SK-N-SH (cell line): ENCODE measurements around the gene SORCS3. TPM values are rescaled to one million over a fixed set of nuclear protein-coding genes. Genes with fewer than 3 reads are reported as not detected.

Source experiments
- CTCF ChIA-PET: fragments of 300-600, 350-600 bp; formaldehyde crosslinking; extraction: SDS; loops from one replicate; lab custom pipeline; 2021; lab: Yijun Ruan, JAX
- POLR2A ChIA-PET: fragments of 350-600 bp; sonication (Branson Sonifier 250); formaldehyde crosslinking; extraction: SDS; loops from one replicate; lab custom pipeline; 2020; ENCODE audit warnings: antibody characterized with exemption, inconsistent platforms; lab: Yijun Ruan, JAX
- DNase-seq: peaks from one replicate; pipeline ENCODE4 v3.0.0; 2012
- H2AFZ ChIP-seq: fragments of 200-600 bp; sonication (generic); 2 replicates; pipeline ENCODE4 v1.8.1; 2016; ENCODE audit warnings: antibody characterized with exemption, mild to moderate bottlenecking, low read depth
- H3F3A ChIP-seq: fragments of 200-600 bp; sonication (generic); replicated peaks from 2 replicates; pipeline ENCODE3; 2016; ENCODE audit warnings: antibody characterized with exemption, mild to moderate bottlenecking; ENCODE audit not compliant: insufficient read depth
- H3K27ac ChIP-seq, 2 experiments: fragments of 200-500 bp in 1 of 2; fragments of 200-600 bp in 1 of 2; sonication (Bioruptor generic) in 1 of 2; sonication (generic), shearing (Covaris generic) in 1 of 2; 2 replicates each; pipeline versions ENCODE4 v1.5.1 to v1.6.1; 2014 to 2016; ENCODE audit warnings: low read depth in 2 of 2, inconsistent platforms in 1 of 2, low read length in 1 of 2, mild to moderate bottlenecking in 1 of 2, mixed read lengths in 1 of 2
- H3K27me3 ChIP-seq: fragments of 200-600 bp; sonication (generic), shearing (Covaris generic); 2 replicates; pipeline ENCODE4 v1.6.1; 2016; ENCODE audit warnings: mixed run types; ENCODE audit not compliant: insufficient read depth
- H3K36me3 ChIP-seq, 2 experiments: fragments of 200-500 bp in 1 of 2; fragments of 200-600 bp in 1 of 2; sonication (Bioruptor generic) in 1 of 2; sonication (generic) in 1 of 2; replicated peaks in 1 of 2; 2 replicates each; pipeline versions ENCODE3 to v1.5.1; 2014 to 2016; ENCODE audit warnings: low read length in 1 of 2, mild to moderate bottlenecking in 1 of 2; ENCODE audit not compliant: insufficient read depth in 2 of 2, control insufficient read depth in 1 of 2
- H3K4me1 ChIP-seq, 2 experiments: fragments of 200-500 bp in 1 of 2; fragments of 200-600 bp in 1 of 2; sonication (Bioruptor generic) in 1 of 2; sonication (generic), shearing (Covaris generic) in 1 of 2; 2 replicates each; pipeline versions ENCODE4 v1.5.1 to v1.6.1; 2014 to 2016; ENCODE audit warnings: low read depth in 1 of 2, low read length in 1 of 2, mixed run types in 1 of 2; ENCODE audit not compliant: insufficient read depth in 2 of 2, control insufficient read depth in 1 of 2
- H3K4me2 ChIP-seq: fragments of 200-600 bp; sonication (generic), shearing (Covaris generic); 2 replicates; pipeline ENCODE4 v1.6.1; 2017; ENCODE audit warnings: mixed run types
- H3K4me3 ChIP-seq, 2 experiments: fragments of 200-500 bp in 1 of 2; fragments of 200-600 bp in 1 of 2; sonication (Bioruptor generic) in 1 of 2; sonication (generic), shearing (Covaris generic) in 1 of 2; 2 replicates each; pipeline versions ENCODE4 v1.5.1 to v1.8.1; 2014 to 2016; ENCODE audit warnings: low read depth in 2 of 2, inconsistent platforms in 1 of 2, low read length in 1 of 2, mild to moderate bottlenecking in 1 of 2, mixed read lengths in 1 of 2, moderate library complexity in 1 of 2
- H3K79me2 ChIP-seq: fragments of 200-600 bp; sonication (generic); 2 replicates; pipeline ENCODE4 v1.8.1; 2017; ENCODE audit warnings: mild to moderate bottlenecking; ENCODE audit not compliant: insufficient read depth
- H3K9ac ChIP-seq: fragments of 200-600 bp; sonication (generic); 2 replicates; pipeline ENCODE4 v1.6.1; 2017; ENCODE audit warnings: mixed run types
- H3K9me2 ChIP-seq: fragments of 200-600 bp; sonication (generic); 2 replicates; pipeline ENCODE4 v1.6.1; 2017; ENCODE audit warnings: mixed run types
- H3K9me3 ChIP-seq: fragments of 200-600 bp; sonication (generic); 2 replicates; pipeline ENCODE4 v1.6.1; 2017; ENCODE audit warnings: mixed run types, mild to moderate bottlenecking, moderate library complexity
- H4K20me1 ChIP-seq: fragments of 200-600 bp; sonication (generic); 2 replicates; pipeline ENCODE4 v1.6.1; 2017; ENCODE audit warnings: mild to moderate bottlenecking, mixed run types; ENCODE audit not compliant: insufficient read depth
- EZH2phosphoT487 ChIP-seq: fragments of 200-600 bp; sonication (generic); IDR thresholded peaks from 2 replicates; pipeline ENCODE4 v1.6.1; 2017; ENCODE audit warnings: low read depth, mixed run types, mild to moderate bottlenecking, antibody characterized with exemption, moderate library complexity, borderline replicate concordance
- FOSL2 ChIP-seq: IDR thresholded peaks from 2 replicates; pipeline ENCODE4 v1.4.0; 2012; ENCODE audit warnings: low read depth, mild to moderate bottlenecking, moderate library complexity, borderline replicate concordance
- FOXM1 ChIP-seq: IDR thresholded peaks from 2 replicates; pipeline ENCODE4 v1.4.0; 2012; ENCODE audit warnings: low read depth, mild to moderate bottlenecking
- GATA2 ChIP-seq: sonication (generic); formaldehyde crosslinking; IDR thresholded peaks from 2 replicates; pipeline ENCODE4 v1.5.0; 2020; ENCODE audit warnings: mild to moderate bottlenecking, missing genetic modification reagents
- MEF2A ChIP-seq: IDR thresholded peaks from 2 replicates; pipeline ENCODE4 v1.4.0; 2012; ENCODE audit warnings: low read depth, borderline replicate concordance
- MXI1 ChIP-seq: IDR thresholded peaks from 2 replicates; pipeline ENCODE4 v1.6.1; 2012; ENCODE audit warnings: mild to moderate bottlenecking, low read depth, low read length, improper control_type of control experiment
- NFIC ChIP-seq: IDR thresholded peaks from 2 replicates; pipeline ENCODE4 v1.4.0; 2012; ENCODE audit warnings: borderline replicate concordance
- NRF1 ChIP-seq: IDR thresholded peaks from 2 replicates; pipeline ENCODE4 v1.6.1; 2012; ENCODE audit warnings: low read depth, mild to moderate bottlenecking, low read length
- REST ChIP-seq: IDR thresholded peaks from 2 replicates; pipeline ENCODE4 v1.6.1; 2012; ENCODE audit warnings: mild to moderate bottlenecking, low read depth, low read length, moderate library complexity
- RFX5 ChIP-seq: IDR thresholded peaks from 2 replicates; pipeline ENCODE4 v1.6.1; 2012; ENCODE audit warnings: mild to moderate bottlenecking, improper control_type of control experiment, low read length
- RXRA ChIP-seq: IDR thresholded peaks from 2 replicates; pipeline ENCODE4 v1.4.0; 2012; ENCODE audit warnings: low read depth, mild to moderate bottlenecking, borderline replicate concordance
- SIN3A ChIP-seq: IDR thresholded peaks from 2 replicates; pipeline ENCODE4 v1.6.1; 2012; ENCODE audit warnings: low read depth, mild to moderate bottlenecking, low read length, moderate library complexity, borderline replicate concordance
- TAF1 ChIP-seq: IDR thresholded peaks from 2 replicates; pipeline ENCODE4 v1.6.1; 2012; ENCODE audit warnings: low read depth, mild to moderate bottlenecking, low read length, moderate library complexity, borderline replicate concordance
- TEAD4 ChIP-seq: IDR thresholded peaks from 2 replicates; pipeline ENCODE4 v1.4.0; 2012; ENCODE audit warnings: mild to moderate bottlenecking, borderline replicate concordance; ENCODE audit not compliant: insufficient read depth
- WGBS: methylation state at CpG from one replicate; pipeline ENCODE4 v1.1.6; 2017; ENCODE audit warnings: low lambda C conversion rate; 5-methylcytosine and 5-hydroxymethylcytosine counted together
- polyA plus RNA-seq, 3 experiments: library from polyadenylated mRNA; depleted of rRNA; stranded (reverse); fragments of >200 nt; gene quantifications; 2 replicates each; pipeline ENCODE4 v1.2.3, GENCODE V29; 2012
- TF ChIP-seq, protein P1 (sequence below): IDR thresholded peaks from 2 replicates; pipeline ENCODE4 v1.4.0; 2012; ENCODE audit warnings: low read depth

SORCS3 gene
- polyA plus RNA-seq, 1 of the 3 experiments (the other 2 are of a cell fraction) = not detected

- Histone ChIP-seq H3K4me2 (no peak overlapping the region), H2AFZ (no peak overlapping the region), H4K20me1 (no peaks in the 10 kb centered on the region), H3K9me3 (no peaks in the 10 kb centered on the region), H3K4me3 (no peak overlapping the region), H3K9ac (no peak overlapping the region), H3K9me2 (no peaks in the 10 kb centered on the region)
- CTCF ChIA-PET = interaction anchor here (0.6 kb wide), 1 partner anchor 9 kb away, joined by 3 read pairs; no protein-coding TSS in a partner anchor
- POLR2A ChIA-PET = no interaction called here
- no peak for TF ChIP-seq FOSL2
- TF ChIP-seq, all 33 proteins: peak for 0
- H3K79me2 ChIP-seq = no peaks in the 10 kb centered on the region
- H3K36me3 ChIP-seq = no peaks in the 10 kb centered on the region
- no peak overlapping the region for H3K27ac ChIP-seq
- 14% methylated on average over 7 of the region's 7 CpGs for WGBS
- H3F3A ChIP-seq = no peaks in the 10 kb centered on the region
- H3K4me1 ChIP-seq = no peaks in the 10 kb centered on the region
- no peak for DNase-seq
- no peaks in the 10 kb centered on the region for H3K27me3 ChIP-seq
These were observed 166.7 kb downstream of the SORCS3 start for GRCh38 chr10:104807581-104808310.

- DNase-seq = no peak
- ChIA-PET CTCF (interaction anchor here (0.8 kb wide), 1 partner anchor 87 kb away, joined by 4 read pairs; no protein-coding TSS in a partner anchor), POLR2A (no interaction called here)
- TF ChIP-seq TEAD4 (no peak), REST (no peak)
- Histone ChIP-seq H3K4me1 (no peaks in the 10 kb centered on the region), H3K27ac (no peak overlapping the region), H3K36me3 (no peaks in the 10 kb centered on the region), H3K9me3 (no peaks in the 10 kb centered on the region), H3F3A (no peaks in the 10 kb centered on the region), H3K9me2 (no peaks in the 10 kb centered on the region), H2AFZ (no peak overlapping the region), H3K4me2 (no peak overlapping the region), H3K4me3 (no peak overlapping the region), H3K79me2 (no peaks in the 10 kb centered on the region), H4K20me1 (no peaks in the 10 kb centered on the region), H3K27me3 (no peaks in the 10 kb centered on the region), H3K9ac (no peak overlapping the region)
- 20% methylated on average over 6 of the region's 6 CpGs for WGBS
These were observed 168.4 kb downstream of the SORCS3 start for GRCh38 chr10:104809288-104810090.

GRCh38 chr10:104811166-104811565 is 170.1 kb downstream of the SORCS3 start:
- H3F3A ChIP-seq = no peaks in the 10 kb centered on the region
- no peaks in the 10 kb centered on the region for H3K9me3 ChIP-seq
- DNase-seq = no peak
- H3K27ac ChIP-seq = no peak overlapping the region
- H3K36me3 ChIP-seq = no peaks in the 10 kb centered on the region
- no peak overlapping the region for H2AFZ ChIP-seq
- no peaks in the 10 kb centered on the region for H3K79me2 ChIP-seq
- H3K9me2 ChIP-seq = no peaks in the 10 kb centered on the region
- POLR2A ChIA-PET = no interaction called here
- no peak overlapping the region for H3K9ac ChIP-seq
- H3K4me3 ChIP-seq = no peak overlapping the region
- 35% methylated on average over 1 of the region's 1 CpG for WGBS
- CTCF ChIA-PET = no interaction called here
- H3K4me2 ChIP-seq = no peak overlapping the region
- H3K27me3 ChIP-seq = no peaks in the 10 kb centered on the region
- no peaks in the 10 kb centered on the region for H3K4me1 ChIP-seq
- no peaks in the 10 kb centered on the region for H4K20me1 ChIP-seq
- TF ChIP-seq, protein P1, sequence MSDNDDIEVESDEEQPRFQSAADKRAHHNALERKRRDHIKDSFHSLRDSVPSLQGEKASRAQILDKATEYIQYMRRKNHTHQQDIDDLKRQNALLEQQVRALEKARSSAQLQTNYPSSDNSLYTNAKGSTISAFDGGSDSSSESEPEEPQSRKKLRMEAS = no peak
- no peak for TF ChIP-seq GATA2 (CRISPR knock-in tag)
- no peak for TF ChIP-seq RFX5
- TF ChIP-seq MEF2A = no peak
- TF ChIP-seq NRF1 = no peak
- TF ChIP-seq FOSL2 = no peak
- TF ChIP-seq TAF1 = no peak
- no peak for TF ChIP-seq SIN3A
- TF ChIP-seq MXI1 = no peak
- no peak for TF ChIP-seq EZH2phosphoT487
- TF ChIP-seq FOXM1 = no peak
- TF ChIP-seq RXRA = no peak
- no peak for TF ChIP-seq NFIC
